Choroid plexus epithelial cell (primary cell): ENCODE data around the gene THTPA.

Source experiments
- DNase-seq: peaks from one replicate; pipeline ENCODE4 v3.0.0-alpha.2; 2010; ENCODE audit warnings: low read depth
- H3K4me3 ChIP-seq: 2 replicates; pipeline ENCODE4 v1.5.1; 2011; ENCODE audit warnings: low read depth, mild to moderate bottlenecking, control low read depth, low read length, moderate library complexity
- TF ChIP-seq, protein P1 (sequence below): conservative IDR thresholded peaks from 2 replicates; pipeline ENCODE4 v1.5.1; 2011; ENCODE audit warnings: low read depth, mild to moderate bottlenecking, control low read depth, inconsistent platforms, low read length, moderate library complexity

The THTPA gene

DNA sequence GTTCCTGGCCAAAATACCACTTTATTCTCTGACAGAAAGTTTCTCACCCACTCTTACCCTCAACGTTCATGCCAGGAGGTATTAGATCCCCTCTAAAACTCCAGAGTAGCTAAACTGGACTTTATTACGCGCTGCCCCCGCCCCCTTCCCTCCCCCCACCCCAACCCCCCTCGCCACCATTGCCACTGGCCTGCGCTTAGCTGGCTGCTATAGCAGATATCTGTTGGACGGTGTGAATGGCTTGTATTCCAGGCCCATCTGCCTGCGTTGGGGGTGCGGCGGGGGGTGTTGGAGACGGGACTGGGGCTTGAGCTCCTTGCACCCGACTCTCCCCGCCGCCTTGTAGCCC is 564 bp upstream of the THTPA start:
- no peak for DNase-seq
- TF ChIP-seq, protein P1, sequence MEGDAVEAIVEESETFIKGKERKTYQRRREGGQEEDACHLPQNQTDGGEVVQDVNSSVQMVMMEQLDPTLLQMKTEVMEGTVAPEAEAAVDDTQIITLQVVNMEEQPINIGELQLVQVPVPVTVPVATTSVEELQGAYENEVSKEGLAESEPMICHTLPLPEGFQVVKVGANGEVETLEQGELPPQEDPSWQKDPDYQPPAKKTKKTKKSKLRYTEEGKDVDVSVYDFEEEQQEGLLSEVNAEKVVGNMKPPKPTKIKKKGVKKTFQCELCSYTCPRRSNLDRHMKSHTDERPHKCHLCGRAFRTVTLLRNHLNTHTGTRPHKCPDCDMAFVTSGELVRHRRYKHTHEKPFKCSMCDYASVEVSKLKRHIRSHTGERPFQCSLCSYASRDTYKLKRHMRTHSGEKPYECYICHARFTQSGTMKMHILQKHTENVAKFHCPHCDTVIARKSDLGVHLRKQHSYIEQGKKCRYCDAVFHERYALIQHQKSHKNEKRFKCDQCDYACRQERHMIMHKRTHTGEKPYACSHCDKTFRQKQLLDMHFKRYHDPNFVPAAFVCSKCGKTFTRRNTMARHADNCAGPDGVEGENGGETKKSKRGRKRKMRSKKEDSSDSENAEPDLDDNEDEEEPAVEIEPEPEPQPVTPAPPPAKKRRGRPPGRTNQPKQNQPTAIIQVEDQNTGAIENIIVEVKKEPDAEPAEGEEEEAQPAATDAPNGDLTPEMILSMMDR = no peak
- H3K4me3 ChIP-seq = peak overlapping the region; percentile 94

DNA sequence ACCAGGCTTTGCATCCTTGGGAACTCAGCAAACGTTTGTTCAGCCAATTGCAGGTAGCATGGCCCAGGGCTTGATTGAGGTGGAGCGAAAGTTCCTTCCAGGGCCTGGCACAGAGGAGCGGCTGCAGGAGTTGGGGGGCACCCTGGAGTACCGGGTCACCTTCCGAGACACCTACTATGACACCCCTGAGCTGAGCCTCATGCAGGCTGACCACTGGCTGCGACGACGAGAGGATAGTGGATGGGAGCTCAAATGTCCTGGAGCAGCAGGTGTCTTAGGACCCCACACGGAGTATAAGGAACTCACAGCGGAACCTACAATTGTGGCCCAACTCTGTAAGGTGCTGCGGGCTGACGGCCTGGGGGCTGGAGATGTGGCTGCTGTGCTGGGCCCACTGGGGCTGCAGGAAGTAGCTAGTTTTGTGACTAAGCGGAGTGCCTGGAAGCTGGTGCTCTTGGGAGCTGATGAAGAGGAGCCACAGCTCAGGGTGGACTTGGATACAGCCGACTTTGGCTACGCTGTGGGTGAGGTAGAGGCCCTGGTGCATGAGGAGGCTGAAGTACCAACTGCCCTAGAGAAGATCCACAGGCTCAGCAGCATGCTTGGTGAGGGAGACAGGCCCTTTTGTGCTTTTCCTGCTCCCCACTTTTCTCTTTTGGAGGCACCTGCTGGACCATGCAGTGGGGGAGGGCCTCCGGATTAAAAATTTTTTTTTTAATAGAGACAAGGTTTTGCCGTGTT is 799 bp downstream of the THTPA start:
- TF ChIP-seq, protein P1 = no peak
- no peak for DNase-seq

DNA sequence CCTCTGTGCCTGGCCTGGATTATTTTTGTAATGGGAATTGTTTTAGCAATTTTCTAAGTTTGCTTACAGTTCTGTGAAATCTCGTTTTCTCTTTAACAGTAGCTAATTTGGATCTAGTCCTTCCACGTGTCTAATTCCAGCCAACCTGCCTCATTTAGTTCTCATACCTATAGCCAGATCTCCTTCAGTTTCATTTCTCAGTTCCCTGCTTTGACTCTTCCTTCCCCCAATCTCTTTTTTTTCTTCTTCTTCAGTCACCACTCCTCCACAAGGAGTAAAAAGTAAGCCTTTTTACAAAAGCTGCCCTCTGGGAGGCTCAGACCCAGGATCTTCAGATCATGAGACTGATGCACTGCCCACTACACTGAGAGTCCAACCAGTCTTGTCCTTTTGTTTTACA is 1.4 kb downstream of the THTPA start:
- H3K4me3 ChIP-seq = no peak overlapping the region
- DNase-seq = no peak
- TF ChIP-seq, protein P1 = no peak

More for the DNA sequence above, 799 bp downstream of the THTPA start:
- peak overlapping the region; percentile 94 for H3K4me3 ChIP-seq

DNA sequence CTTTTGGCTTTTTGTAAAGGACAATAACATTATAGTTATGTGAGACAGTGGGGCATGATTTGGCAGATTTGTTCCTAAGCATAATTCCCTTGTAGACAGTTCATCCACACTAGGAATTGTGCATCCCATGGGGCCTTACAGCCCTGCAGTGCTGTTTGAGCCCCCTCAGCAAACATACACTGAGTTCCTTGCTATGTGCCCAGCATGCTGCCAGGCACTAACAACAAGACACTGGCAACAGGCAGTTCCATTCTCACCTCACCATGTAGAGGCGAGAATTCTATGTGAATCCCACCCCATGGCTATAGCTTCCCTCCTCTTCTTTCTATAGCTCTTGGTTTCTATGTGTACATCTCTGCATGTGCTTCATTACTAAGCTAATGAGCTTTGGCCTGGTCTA is 1.9 kb downstream of the THTPA start:
- H3K4me3 ChIP-seq = no peak overlapping the region
- TF ChIP-seq, protein P1 = no peak
- DNase-seq = no peak

DNA sequence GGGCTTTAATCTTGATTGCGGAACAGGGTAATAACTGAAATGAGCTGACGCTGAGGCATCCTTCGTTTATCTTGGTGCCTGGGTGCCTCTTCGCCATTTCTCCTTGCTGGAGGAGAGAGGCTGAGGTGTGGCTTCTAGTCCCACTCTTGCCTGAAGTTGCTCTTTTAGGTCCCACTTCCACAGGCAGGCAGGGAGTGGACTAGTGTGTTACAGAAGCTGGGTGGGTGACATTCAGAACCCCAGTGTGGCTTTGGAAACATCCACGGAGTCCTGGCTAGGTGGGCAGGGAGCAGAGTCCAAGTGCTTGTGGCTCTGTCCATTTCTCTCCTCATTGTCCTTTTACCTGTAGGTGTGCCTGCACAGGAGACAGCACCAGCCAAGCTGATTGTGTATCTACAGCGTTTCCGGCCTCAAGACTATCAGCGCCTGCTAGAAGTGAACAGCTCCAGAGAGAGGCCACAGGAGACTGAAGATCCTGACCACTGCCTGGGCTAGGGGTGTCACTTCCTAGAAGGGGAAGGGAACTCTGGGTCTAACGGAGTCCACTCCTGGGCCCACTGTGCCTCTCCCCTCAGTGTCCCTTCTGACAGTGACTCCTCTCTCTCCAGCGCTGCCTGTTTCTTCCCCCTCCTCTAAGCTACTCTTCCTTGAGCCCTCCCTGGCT is 2.4 kb downstream of the THTPA start:
- TF ChIP-seq, protein P1 = no peak
- H3K4me3 ChIP-seq = no peak overlapping the region
- no peak for DNase-seq

DNA sequence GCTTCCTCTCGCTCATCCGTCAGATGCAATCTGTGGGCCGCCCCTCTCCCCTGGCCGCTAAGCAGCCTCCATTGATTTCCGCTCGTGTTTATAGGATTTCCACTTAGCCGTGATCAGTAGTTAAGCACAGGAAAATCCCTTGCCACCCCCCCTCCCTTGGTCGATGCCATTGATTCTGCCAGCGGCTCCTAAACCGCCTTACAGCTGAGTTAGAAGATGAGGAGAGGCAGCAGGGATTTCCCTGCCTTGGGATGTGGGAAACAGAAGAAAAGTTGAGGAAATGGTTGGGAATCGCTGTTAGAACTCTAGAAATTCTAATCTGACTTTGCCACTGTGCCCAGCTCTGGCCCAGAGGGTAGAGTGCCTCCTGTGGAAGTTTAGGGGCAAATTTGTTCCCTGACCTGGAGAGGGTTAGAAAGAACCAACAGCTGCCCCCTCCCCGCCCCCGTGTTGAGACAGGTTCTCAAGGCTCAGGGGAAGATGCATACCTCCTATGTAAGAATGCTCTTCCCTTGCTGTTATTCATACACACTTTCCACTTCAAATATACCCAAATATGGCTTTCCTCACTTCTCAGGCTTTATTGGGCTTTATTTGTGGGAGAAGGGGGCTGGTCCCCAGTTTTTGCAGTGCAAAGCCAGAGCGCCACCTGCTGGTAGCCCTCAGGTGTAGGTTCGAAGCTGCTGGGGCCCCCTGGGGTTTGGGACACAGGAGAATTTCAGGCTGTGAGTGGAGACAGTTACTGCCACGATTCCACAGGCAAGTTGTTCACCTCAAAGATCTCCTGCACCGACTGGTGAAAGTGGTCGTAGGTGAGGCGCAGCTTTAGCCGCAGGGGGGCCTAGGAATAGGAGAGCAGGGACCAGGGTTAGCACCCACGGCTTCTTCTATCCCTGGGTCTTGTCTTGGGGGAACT is 3.2 kb downstream of the THTPA start:
- no peak overlapping the region for H3K4me3 ChIP-seq
- DNase-seq = peak; percentile 73
- TF ChIP-seq, protein P1 = peak; percentile 98
